HG02973 (cell line): ENCODE results near the gene PPP2R1B.
A peak's percentile ranks its signal among the peaks of the same experiment; 100 is the strongest.

ENCODE experiments used
- ATAC-seq: cut with Tn5 transposase; IDR thresholded peaks from one replicate; pipeline ENCODE4 v1.9.1; 2021; ENCODE audit warnings: moderate library complexity; ENCODE audit not compliant: unreplicated experiment

The PPP2R1B gene

DNA sequence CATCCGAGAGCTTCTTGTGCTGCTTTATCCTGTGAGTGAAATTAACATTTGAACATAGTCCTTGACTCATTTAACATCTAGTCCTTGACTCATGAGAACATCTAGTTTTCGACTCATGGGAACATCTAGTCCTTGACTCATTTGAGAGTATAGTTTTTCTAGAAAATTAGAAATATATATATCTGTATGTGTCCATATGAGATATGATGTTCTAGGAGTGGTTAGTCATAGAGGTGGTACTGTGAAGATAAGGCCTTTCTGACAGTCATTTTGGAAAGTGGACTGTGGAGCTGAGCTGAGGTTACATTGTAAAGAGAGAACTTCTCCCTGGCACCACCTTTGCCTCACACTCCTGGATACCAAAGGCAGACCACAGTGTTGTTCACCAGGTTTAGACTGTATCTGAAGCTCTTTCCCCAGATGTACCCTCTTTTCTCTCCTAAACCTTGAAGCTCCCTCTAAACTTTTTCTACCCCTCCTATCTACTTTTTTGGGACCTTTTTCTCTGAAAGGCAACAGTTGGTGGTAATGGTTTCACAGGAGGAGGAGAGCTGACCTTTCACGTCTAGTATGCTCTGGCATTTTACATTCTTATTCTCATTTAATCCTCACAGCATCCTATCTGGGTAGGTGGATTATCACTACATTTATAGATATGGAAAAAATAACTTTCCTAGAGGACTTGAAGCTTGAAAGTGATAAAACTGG lies 67.2 kb downstream of the PPP2R1B start:
- ATAC-seq = no peak

DNA sequence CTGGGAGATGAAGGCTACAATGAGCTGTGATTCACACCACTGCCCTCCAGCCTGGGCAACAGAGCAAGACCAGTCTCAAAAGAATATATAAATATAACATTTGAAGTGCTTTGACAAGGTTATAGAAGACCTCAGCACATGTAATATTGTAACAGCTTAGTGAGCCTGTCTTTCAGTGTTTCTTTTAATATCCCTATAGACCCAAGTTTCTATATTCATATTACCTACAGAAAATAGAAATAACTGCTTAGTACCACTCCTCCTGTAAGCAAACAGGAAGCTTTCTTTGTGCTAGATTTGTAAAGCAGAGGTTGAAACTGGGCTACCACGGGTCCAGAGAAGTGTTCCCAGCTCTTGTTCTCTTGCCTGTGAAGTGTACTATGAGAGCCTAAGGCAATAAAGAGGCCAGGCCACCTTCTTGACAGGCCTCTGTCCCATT lies 68.2 kb downstream of the PPP2R1B start:
- ATAC-seq = peak; percentile 52

DNA sequence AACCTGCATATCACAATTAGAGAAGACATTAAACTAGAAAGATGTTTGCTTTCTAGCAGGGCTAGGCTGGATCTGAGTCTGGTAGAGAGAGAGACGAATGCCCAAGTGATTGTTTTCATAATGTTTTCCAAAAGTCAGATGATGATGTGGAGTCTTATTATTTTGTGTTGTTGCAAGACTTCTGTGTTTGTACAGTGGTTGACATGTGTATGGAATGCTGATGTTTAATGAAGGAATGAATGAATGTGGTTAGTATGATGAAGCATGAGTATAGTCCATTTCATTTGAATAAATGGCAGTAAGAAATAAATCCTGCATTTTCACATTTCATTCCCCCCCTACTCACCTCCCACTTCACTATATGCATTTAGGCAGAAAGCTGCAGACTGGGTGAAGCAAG lies 69.6 kb downstream of the PPP2R1B start:
- no peak for ATAC-seq

GRCh38 chr11:111694851-111695250 lies 71.3 kb downstream of the PPP2R1B start:
- no peak for ATAC-seq

GRCh38 chr11:111693224-111693937 lies 72.8 kb downstream of the PPP2R1B start:
- no peak for ATAC-seq

GRCh38 chr11:111691741-111692140 lies 74.4 kb downstream of the PPP2R1B start:
- ATAC-seq = no peak

GRCh38 chr11:111691176-111691575 lies 75.0 kb downstream of the PPP2R1B start:
- no peak for ATAC-seq

DNA sequence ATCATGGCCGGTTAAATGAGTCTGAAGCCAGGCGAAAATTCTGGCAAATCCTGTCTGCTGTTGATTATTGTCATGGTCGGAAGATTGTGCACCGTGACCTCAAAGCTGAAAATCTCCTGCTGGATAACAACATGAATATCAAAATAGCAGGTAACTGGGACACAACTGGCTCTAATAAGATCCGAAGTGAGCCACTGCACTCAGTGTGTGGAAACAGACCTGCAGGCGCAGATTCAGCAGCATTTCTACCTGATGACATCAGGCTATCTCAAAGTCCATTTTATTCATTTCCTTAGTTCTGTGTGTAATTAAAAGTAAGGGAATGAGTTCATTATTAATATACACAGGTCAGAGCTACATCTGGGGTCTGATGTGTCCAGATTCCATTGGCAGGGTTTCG lies 78.2 kb downstream of the PPP2R1B start:
- ATAC-seq = no peak

- no peak for ATAC-seq
These were observed 81.9 kb downstream of the PPP2R1B start for GRCh38 chr11:111684251-111684650.

- ATAC-seq = no peak
These were observed 82.4 kb downstream of the PPP2R1B start for GRCh38 chr11:111683806-111684205.

DNA sequence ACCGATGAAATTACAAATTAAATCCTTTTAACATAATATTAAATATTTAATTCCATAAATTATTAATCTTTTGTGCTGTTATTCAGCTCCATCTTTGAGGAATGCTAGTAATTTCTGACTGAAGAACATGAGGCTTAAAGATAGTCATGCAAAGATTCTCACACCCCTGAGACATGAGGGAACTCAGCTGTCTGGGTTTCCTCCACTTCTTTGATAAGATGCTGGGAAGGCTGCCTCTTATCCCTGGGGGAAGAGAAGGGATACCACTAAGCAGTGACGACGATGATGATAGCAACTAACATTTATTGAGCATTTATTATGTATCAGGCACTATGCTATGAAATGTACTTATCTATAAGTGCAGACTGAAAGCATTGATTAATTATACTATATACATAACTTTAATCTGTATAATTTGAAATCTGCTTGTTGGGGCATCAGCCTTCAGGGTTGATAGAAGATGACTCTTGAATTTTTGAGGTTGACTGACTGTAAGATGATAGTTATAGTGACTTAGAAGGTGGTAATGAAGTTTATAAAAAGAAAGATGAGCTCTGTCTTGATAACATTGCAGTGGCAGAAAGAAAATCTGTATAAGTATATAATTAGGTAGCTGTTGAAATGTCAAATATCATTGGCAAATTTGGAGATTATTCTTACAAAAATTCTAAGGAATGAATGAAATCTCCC lies 85.6 kb downstream of the PPP2R1B start:
- ATAC-seq = no peak
